ENCODE measurements around the gene KIRREL1. TPM values are rescaled to one million over a fixed set of nuclear protein-coding genes. Genes with fewer than 3 reads are reported as not detected.
A peak's percentile ranks its signal among the peaks of the same experiment; 100 is the strongest.

Gene KIRREL1
- total RNA-seq = 10 to 100 TPM; 14.0 to 50.9 (median 24.5) TPM
- polyA plus RNA-seq = 1 to 10 TPM; 1.4 to 3.9 (median 1.7) TPM
- long read RNA-seq, donor 1, transcript KIRREL1-201 (15 exons, 2,874 nt) = major isoform, 5 of 24 reads
- long read RNA-seq, donor 1, partial matches to known transcripts = 19 of 24 reads
- long read RNA-seq, donor 1, other reads (novel, unspliced or antisense) = 0 of 24 reads
- long read RNA-seq, donor 2, transcript KIRREL1-201 (15 exons, 2,874 nt) = major isoform, 6 of 14 reads
- long read RNA-seq, donor 2, partial matches to known transcripts = 8 of 14 reads
- long read RNA-seq, donor 2, other reads (novel, unspliced or antisense) = 0 of 14 reads

- Histone ChIP-seq H3K27ac (peak within 1 kb of the TSS; percentile 40 to 83 (median 80)), H3K4me3 (peak within 1 kb of the TSS; percentile 38 to 77 (median 50)), H3K36me3 (no peaks in the 10 kb centered on the region), H3K9me3 (no peaks in the 10 kb centered on the region), H3K4me1 (peaks cover 0 to 31% (median 19%) of the 10 kb centered on the region in 6 donors), H3K27me3 (replicated peaks in 1 of 7) (peaks cover 0 to 49% (median 24%) of the 10 kb centered on the region in 7 donors)
- intact Hi-C loops (cut with DNase I; ENCODE audit: low total_unique reads) = loop anchor here (5.0 kb wide), 1 partner anchor 94 kb away; no protein-coding TSS in a partner anchor
- DNase-seq = peak; percentile 70
- TF ChIP-seq CTCF (IDR thresholded peaks at IDR 0.05 in 8 of 11, conservative IDR thresholded peaks at IDR 0.05 in 3 of 11) = no peak
- TF ChIP-seq POLR2AphosphoS5 (IDR thresholded peaks at IDR 0.05) = peak in 2 of 3 donors; percentile 60 to 66
- 1 to 3% (median 2%) methylated on average over 31 to 60 of the region's 62 CpGs for WGBS, 5 donors
Measured at GRCh38 chr1:157993147-157993917, at the start of gene KIRREL1. KIRREL1 (plus strand) TSS chr1:157993645; CDS start chr1:157993677, 32 bp downstream.

- 39 to 55% (median 50%) methylated on average over 5 of the region's 5 CpGs for WGBS, 5 donors
- H3K4me1 ChIP-seq = peaks cover 0 to 25% (median 12%) of the 10 kb centered on the region in 6 donors
- H3K9me3 ChIP-seq = no peaks in the 10 kb centered on the region
- no peaks in the 10 kb centered on the region for H3K36me3 ChIP-seq
- intact Hi-C loops (cut with DNase I; ENCODE audit: low total_unique reads) = no loop called here
- H3K27ac ChIP-seq = peak overlapping the region in 2 of 8 donors; percentile 14 to 19
- TF ChIP-seq CTCF (IDR thresholded peaks at IDR 0.05 in 8 of 11, conservative IDR thresholded peaks at IDR 0.05 in 3 of 11) (no peak), POLR2AphosphoS5 (IDR thresholded peaks at IDR 0.05) (no peak), POLR2A (IDR thresholded peaks at IDR 0.05) (no peak)
- no peak for DNase-seq
- H3K4me3 ChIP-seq = no peak overlapping the region
- H3K27me3 ChIP-seq (replicated peaks in 1 of 7) = peaks cover 0 to 7% (median 0%) of the 10 kb centered on the region in 7 donors
Measured at GRCh38 chr1:157944663-157945280, 48.7 kb upstream of the KIRREL1 start.

GRCh38 chr1:157948312-157949073 is 45.0 kb upstream of the KIRREL1 start:
- Histone ChIP-seq H3K4me1 (peaks cover 0 to 25% (median 12%) of the 10 kb centered on the region in 6 donors), H3K9me3 (no peaks in the 10 kb centered on the region), H3K27me3 (replicated peaks in 1 of 7) (peaks cover 0 to 23% (median 0%) of the 10 kb centered on the region in 7 donors), H3K36me3 (no peaks in the 10 kb centered on the region), H3K27ac (no peak overlapping the region), H3K4me3 (no peak overlapping the region)
- intact Hi-C loops (cut with DNase I; ENCODE audit: low total_unique reads) = no loop called here
- TF ChIP-seq POLR2AphosphoS5 (IDR thresholded peaks at IDR 0.05) (no peak), CTCF (IDR thresholded peaks at IDR 0.05 in 8 of 11, conservative IDR thresholded peaks at IDR 0.05 in 3 of 11) (peak in 8 of 11 experiments; percentile 27 to 51 (median 48))
- 53 to 66% (median 63%) methylated on average over 5 to 6 of the region's 6 CpGs for WGBS, 5 donors
- no peak for DNase-seq

All from spleen (tissue), 13 donors.